Skeletal muscle satellite cell (primary cell): ENCODE data around the gene COMMD4.
"Not testable (repeated sequence)": the region's sequence is repeated elsewhere in the genome, so short reads cannot be mapped to it uniquely, and the experiment has no call there.

Experiments
- H3K27me3 ChIP-seq: 2 replicates; pipeline ENCODE4 v1.7.0; 2013; ENCODE audit warnings: low read length; ENCODE audit not compliant: control insufficient read depth, insufficient read depth
- H3K36me3 ChIP-seq: 2 replicates; pipeline ENCODE4 v1.7.0; 2013; ENCODE audit warnings: mild to moderate bottlenecking, control low read depth, low read length; ENCODE audit not compliant: insufficient read depth
- H3K4me1 ChIP-seq: 2 replicates; pipeline ENCODE4 v1.7.0; 2013; ENCODE audit warnings: low read length; ENCODE audit not compliant: control insufficient read depth, insufficient read depth
- H3K4me2 ChIP-seq: 2 replicates; pipeline ENCODE4 v1.7.0; 2013; ENCODE audit warnings: mild to moderate bottlenecking, low read length
- H3K4me3 ChIP-seq: 2 replicates; pipeline ENCODE4 v1.7.0; 2013; ENCODE audit warnings: low read length
- H3K9ac ChIP-seq: 2 replicates; pipeline ENCODE4 v1.7.0; 2013; ENCODE audit warnings: mild to moderate bottlenecking, low read depth, low read length, moderate library complexity
- H3K9me3 ChIP-seq: replicated peaks from 2 replicates; pipeline ENCODE4 v1.7.0; 2013; ENCODE audit warnings: mild to moderate bottlenecking, control low read depth, low read length

The COMMD4 gene

GRCh38 chr15:75333654-75334419, 2.0 kb upstream of the COMMD4 start:
- H3K4me2 ChIP-seq, H3K9me3 ChIP-seq, H3K27me3 ChIP-seq, H3K36me3 ChIP-seq, H3K9ac ChIP-seq, H3K4me3 ChIP-seq: not testable (repeated sequence)
- H3K4me1 ChIP-seq = peaks cover 12% of the 10 kb centered on the region

GRCh38 chr15:75335313-75335704, 554 bp upstream of the COMMD4 start:
- peaks cover 12% of the 10 kb centered on the region for H3K4me1 ChIP-seq
- peak overlapping the region; percentile 88 for H3K9ac ChIP-seq
- no peaks in the 10 kb centered on the region for H3K9me3 ChIP-seq
- H3K36me3 ChIP-seq = peaks cover 13% of the 10 kb centered on the region
- peak overlapping the region; percentile 87 for H3K4me2 ChIP-seq
- peak overlapping the region; percentile 81 for H3K4me3 ChIP-seq
- no peaks in the 10 kb centered on the region for H3K27me3 ChIP-seq

GRCh38 chr15:75338661-75339240, 2.9 kb downstream of the COMMD4 start:
- H3K9ac ChIP-seq = no peak overlapping the region

GRCh38 chr15:75339531-75340240, 3.8 kb downstream of the COMMD4 start:
- H3K9ac ChIP-seq = no peak overlapping the region
- no peak overlapping the region for H3K4me3 ChIP-seq
- peaks cover 12% of the 10 kb centered on the region for H3K4me1 ChIP-seq

More at GRCh38 chr15:75338661-75339240, 2.9 kb downstream of the COMMD4 start:
- Histone ChIP-seq H3K4me3 (no peak overlapping the region), H3K27me3 (no peaks in the 10 kb centered on the region), H3K4me1 (peaks cover 12% of the 10 kb centered on the region), H3K9me3 (no peaks in the 10 kb centered on the region), H3K36me3 (peaks cover 23% of the 10 kb centered on the region), H3K4me2 (no peak overlapping the region)

GRCh38 chr15:75342221-75342620, 6.4 kb downstream of the COMMD4 start:
- Histone ChIP-seq H3K4me1 (peaks cover 3% of the 10 kb centered on the region), H3K9me3 (no peaks in the 10 kb centered on the region), H3K27me3 (no peaks in the 10 kb centered on the region), H3K4me3 (no peak overlapping the region), H3K4me2 (no peak overlapping the region), H3K36me3 (peaks cover 23% of the 10 kb centered on the region), H3K9ac (no peak overlapping the region)

More at GRCh38 chr15:75339531-75340240, 3.8 kb downstream of the COMMD4 start:
- no peaks in the 10 kb centered on the region for H3K27me3 ChIP-seq
- H3K36me3 ChIP-seq = peaks cover 23% of the 10 kb centered on the region
- H3K4me2 ChIP-seq = no peak overlapping the region
- no peaks in the 10 kb centered on the region for H3K9me3 ChIP-seq

GRCh38 chr15:75343953-75344352, 8.1 kb downstream of the COMMD4 start:
- not testable (repeated sequence) for H3K9ac ChIP-seq, H3K4me2 ChIP-seq, H3K27me3 ChIP-seq, H3K9me3 ChIP-seq, H3K4me3 ChIP-seq
- Histone ChIP-seq H3K4me1 (peaks cover 17% of the 10 kb centered on the region), H3K36me3 (peaks cover 16% of the 10 kb centered on the region)

GRCh38 chr15:75346796-75347221, 10.9 kb downstream of the COMMD4 start, which contains the start of gene NEIL1:
NEIL1 (plus strand) TSS chr15:75347039; CDS start chr15:75348906, 1,867 bp downstream.
- Histone ChIP-seq H3K4me1 (peaks cover 19% of the 10 kb centered on the region), H3K4me2 (peak within 1 kb of the TSS; percentile 95), H3K9ac (peak within 1 kb of the TSS; percentile 75), H3K4me3 (peak within 1 kb of the TSS; percentile 77), H3K27me3 (peaks cover 11% of the 10 kb centered on the region), H3K36me3 (no peaks in the 10 kb centered on the region), H3K9me3 (no peaks in the 10 kb centered on the region)

- Histone ChIP-seq H3K4me3 (peak overlapping the region; percentile 77), H3K4me2 (peak overlapping the region; percentile 95), H3K4me1 (peaks cover 19% of the 10 kb centered on the region), H3K9me3 (no peaks in the 10 kb centered on the region), H3K36me3 (no peaks in the 10 kb centered on the region), H3K9ac (peak overlapping the region; percentile 75), H3K27me3 (peaks cover 11% of the 10 kb centered on the region)
Observed at GRCh38 chr15:75347222-75348033, 11.6 kb downstream of the COMMD4 start.

- peak overlapping the region; percentile 75 for H3K9ac ChIP-seq
- no peaks in the 10 kb centered on the region for H3K36me3 ChIP-seq
- peak overlapping the region; percentile 95 for H3K4me2 ChIP-seq
- peaks cover 11% of the 10 kb centered on the region for H3K27me3 ChIP-seq
- H3K4me1 ChIP-seq = peaks cover 19% of the 10 kb centered on the region
- H3K4me3 ChIP-seq = peak overlapping the region; percentile 77
- H3K9me3 ChIP-seq = no peaks in the 10 kb centered on the region
Observed at GRCh38 chr15:75348034-75348561, 12.2 kb downstream of the COMMD4 start.

GRCh38 chr15:75348562-75349350, 12.9 kb downstream of the COMMD4 start:
- no peaks in the 10 kb centered on the region for H3K9me3 ChIP-seq
- H3K4me3 ChIP-seq = peak overlapping the region; percentile 77
- H3K4me1 ChIP-seq = peaks cover 19% of the 10 kb centered on the region
- peaks cover 11% of the 10 kb centered on the region for H3K27me3 ChIP-seq
- no peaks in the 10 kb centered on the region for H3K36me3 ChIP-seq
- H3K4me2 ChIP-seq = peak overlapping the region; percentile 95
- H3K9ac ChIP-seq = peak overlapping the region; percentile 75
